ENCODE measurements around the gene ITPK1.

Gene ITPK1

GRCh38 chr14:93076755-93077154, 39.0 kb downstream of the ITPK1 start:
- H3K27ac ChIP-seq: no peak overlapping the region
- no peak for TF ChIP-seq CTCF (conservative IDR thresholded peaks at IDR 0.05)

- TF ChIP-seq CTCF (conservative IDR thresholded peaks at IDR 0.05): no peak
These were observed 39.8 kb downstream of the ITPK1 start for GRCh38 chr14:93075891-93076290.

GRCh38 chr14:93073910-93074769, 41.6 kb downstream of the ITPK1 start:
- no peak for TF ChIP-seq CTCF (conservative IDR thresholded peaks at IDR 0.05)
- H3K27ac ChIP-seq: no peak overlapping the region

More at GRCh38 chr14:93075891-93076290, 39.8 kb downstream of the ITPK1 start:
- H3K27ac ChIP-seq: no peak overlapping the region

GRCh38 chr14:93073358-93073707, 42.4 kb downstream of the ITPK1 start:
- no peak overlapping the region for H3K27ac ChIP-seq
- no peak for TF ChIP-seq CTCF (conservative IDR thresholded peaks at IDR 0.05)

GRCh38 chr14:93072659-93073357, 42.9 kb downstream of the ITPK1 start:
- TF ChIP-seq CTCF (conservative IDR thresholded peaks at IDR 0.05): no peak
- H3K27ac ChIP-seq: no peak overlapping the region

- no peak for TF ChIP-seq CTCF (conservative IDR thresholded peaks at IDR 0.05)
- no peak overlapping the region for H3K27ac ChIP-seq
These were observed 47.0 kb downstream of the ITPK1 start for GRCh38 chr14:93068711-93069110.

GRCh38 chr14:93067088-93067487, 48.6 kb downstream of the ITPK1 start:
- no peak overlapping the region for H3K27ac ChIP-seq
- TF ChIP-seq CTCF (conservative IDR thresholded peaks at IDR 0.05): no peak
